Measurements from ENCODE around the gene GFOD2. TPM values are rescaled to one million over a fixed set of nuclear protein-coding genes. Genes with fewer than 3 reads are reported as not detected.
A peak's percentile ranks its signal among the peaks of the same experiment; 100 is the strongest.

The GFOD2 gene
- total RNA-seq, 2 donors from 2014 or later: 10.9 to 12.9 TPM

DNA sequence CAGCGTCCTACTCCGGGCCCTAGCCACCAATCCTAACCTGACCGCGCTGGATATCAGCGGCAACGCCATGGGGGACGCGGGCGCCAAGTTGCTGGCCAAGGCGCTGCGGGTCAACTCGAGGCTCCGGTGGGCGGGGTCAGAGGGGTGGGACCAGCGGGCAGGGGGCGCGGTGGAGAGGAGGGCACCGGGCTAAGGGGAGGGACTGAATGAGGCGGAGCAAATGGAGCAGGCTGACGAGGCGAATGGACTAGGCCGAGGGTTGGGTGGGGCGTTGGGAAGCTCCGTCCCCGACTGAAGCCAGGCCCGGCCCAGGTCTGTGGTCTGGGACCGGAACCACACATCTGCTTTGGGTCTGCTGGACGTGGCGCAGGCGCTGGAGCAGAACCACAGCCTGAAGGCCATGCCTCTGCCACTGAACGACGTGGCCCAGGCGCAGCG is 69.6 kb downstream of the GFOD2 start:
- Mint-ChIP-seq H3K9me3 (no peaks in the 10 kb centered on the region), H3K36me3 (peaks cover 0 to 18% of the 10 kb centered on the region in 2 donors), H3K27ac (peak overlapping the region in 1 of 2 donors; percentile 1)
- no peak for ATAC-seq
- DNase-seq (ENCODE audit: low spot score in 2 of 2): no peak

- Mint-ChIP-seq H3K36me3 (peaks cover 0 to 18% of the 10 kb centered on the region in 2 donors), H3K27ac (peak overlapping the region in 1 of 2 donors; percentile 44), H3K9me3 (no peaks in the 10 kb centered on the region)
- ATAC-seq (no peak), DNase-seq (ENCODE audit: low spot score in 2 of 2) (no peak)
Measured at GRCh38 chr16:67648764-67649407, 70.2 kb downstream of the GFOD2 start.

- ATAC-seq (no peak), DNase-seq (ENCODE audit: low spot score in 2 of 2) (no peak)
- Mint-ChIP-seq H3K27ac (peak overlapping the region in 1 of 2 donors; percentile 44), H3K9me3 (no peaks in the 10 kb centered on the region), H3K36me3 (peaks cover 0 to 18% of the 10 kb centered on the region in 2 donors)
Measured at GRCh38 chr16:67648088-67648763, 70.9 kb downstream of the GFOD2 start.

DNA sequence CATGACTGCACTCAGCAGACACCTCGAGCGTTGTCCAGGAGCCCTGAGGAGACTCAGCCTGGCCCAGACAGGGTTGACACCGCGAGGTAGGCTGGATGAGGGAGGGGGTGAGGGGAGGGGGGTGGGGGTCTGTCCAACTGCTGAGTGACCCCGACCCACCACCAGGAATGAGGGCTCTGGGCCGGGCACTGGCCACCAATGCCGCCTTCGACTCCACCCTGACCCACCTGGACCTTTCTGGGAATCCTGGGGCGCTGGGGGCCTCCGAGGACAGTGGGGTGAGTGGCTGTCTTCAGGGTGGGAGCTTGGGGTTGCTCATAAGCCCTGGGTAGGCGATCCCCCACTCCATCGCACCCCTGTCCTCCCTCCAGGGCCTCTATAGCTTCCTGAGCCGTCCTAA is 71.4 kb downstream of the GFOD2 start:
- ATAC-seq (no peak), DNase-seq (ENCODE audit: low spot score in 2 of 2) (no peak)
- peaks cover 0 to 18% of the 10 kb centered on the region in 2 donors for H3K36me3 Mint-ChIP-seq
- no peaks in the 10 kb centered on the region for H3K9me3 Mint-ChIP-seq
- no peak overlapping the region for H3K27ac Mint-ChIP-seq

DNA sequence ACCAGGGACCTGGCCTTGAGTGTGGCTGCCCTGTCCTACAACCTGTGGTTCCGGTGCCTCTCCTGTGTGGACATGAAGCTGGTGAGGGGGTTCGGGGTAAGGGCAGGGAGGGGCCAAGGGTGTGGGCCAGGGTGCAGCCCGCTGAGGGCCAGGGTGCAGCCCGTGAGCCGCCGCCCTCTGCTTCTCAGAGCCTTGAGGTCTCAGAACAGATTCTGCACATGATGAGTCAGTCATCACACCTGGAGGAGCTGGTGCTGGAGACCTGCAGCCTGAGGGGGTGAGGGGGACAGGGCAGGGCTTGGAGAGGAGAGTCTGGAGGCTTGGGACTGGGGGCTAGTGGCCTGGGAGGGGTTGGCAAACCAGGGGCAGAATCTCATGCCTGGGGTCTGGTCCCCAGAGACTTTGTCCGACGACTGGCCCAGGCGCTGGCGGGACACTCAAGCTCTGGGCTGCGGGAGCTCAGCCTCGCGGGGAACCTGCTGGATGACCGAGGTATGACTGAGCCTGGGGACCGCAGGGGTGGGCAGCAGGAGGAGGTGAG is 71.9 kb downstream of the GFOD2 start:
- Mint-ChIP-seq H3K36me3 (peaks cover 0 to 17% of the 10 kb centered on the region in 2 donors), H3K27ac (peak overlapping the region; percentile 50 to 59), H3K9me3 (no peaks in the 10 kb centered on the region)
- DNase-seq (ENCODE audit: low spot score in 2 of 2): no peak
- ATAC-seq: no peak

DNA sequence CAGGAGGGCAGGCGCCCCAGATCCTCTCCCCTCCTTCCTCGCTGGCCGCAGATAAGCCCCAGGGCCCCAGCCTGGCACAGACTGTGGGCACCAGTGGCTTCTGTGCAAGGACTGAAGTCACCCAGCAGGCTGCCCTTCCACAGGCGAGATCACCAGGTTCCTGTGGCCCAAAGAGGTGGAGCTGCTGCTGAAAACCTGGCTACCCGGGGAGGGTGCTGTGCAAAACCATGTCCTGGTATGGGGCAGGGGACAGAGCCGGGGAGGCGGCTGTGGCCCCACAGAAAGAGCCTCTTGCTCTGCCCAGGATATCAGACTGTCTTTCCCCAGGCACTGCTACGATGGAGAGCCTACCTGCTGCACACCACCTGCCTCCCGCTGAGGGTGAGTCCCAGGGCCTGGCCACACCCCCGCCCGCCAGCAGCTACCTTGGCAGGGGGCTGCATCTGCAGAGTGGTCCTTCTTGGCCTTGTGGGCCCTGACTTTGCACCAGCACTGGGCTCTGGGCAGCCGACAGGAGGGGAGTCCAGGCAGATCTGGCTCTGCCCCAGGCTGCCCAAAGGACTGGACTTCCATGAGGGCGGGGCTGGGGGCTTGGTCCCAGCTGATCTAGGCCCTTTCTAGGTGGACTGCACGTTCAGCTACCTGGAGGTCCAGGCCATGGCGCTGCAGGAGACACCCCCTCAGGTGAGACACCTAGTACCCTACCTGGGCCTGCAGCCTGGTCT is 73.6 kb downstream of the GFOD2 start:
- DNase-seq (ENCODE audit: low spot score in 2 of 2): no peak
- peaks cover 0 to 8% of the 10 kb centered on the region in 2 donors for H3K36me3 Mint-ChIP-seq
- peak in 1 of 2 donors; percentile 5 for ATAC-seq
- H3K27ac Mint-ChIP-seq: peak overlapping the region; percentile 95 to 96
- H3K9me3 Mint-ChIP-seq: no peaks in the 10 kb centered on the region

DNA sequence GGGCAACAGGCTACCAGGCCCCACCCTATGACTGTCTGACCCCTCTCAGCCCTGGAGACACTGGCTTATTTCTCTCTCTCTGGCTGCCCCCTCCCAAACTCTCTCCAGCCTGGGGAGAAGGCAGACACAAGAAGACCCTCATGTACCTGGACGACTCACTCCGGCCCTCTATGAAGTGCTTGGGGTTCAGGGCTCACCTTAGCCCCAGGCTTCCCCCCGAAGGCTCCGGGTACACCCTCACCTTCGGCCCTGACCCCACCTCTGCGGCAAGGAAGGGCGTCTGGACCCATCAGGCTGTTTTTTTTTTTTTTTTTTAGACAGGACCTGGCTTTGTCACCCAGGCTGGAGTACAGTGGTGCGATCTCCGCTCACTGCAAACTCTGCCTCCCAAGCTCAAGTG is 75.1 kb downstream of the GFOD2 start:
- H3K36me3 Mint-ChIP-seq: no peaks in the 10 kb centered on the region
- H3K27ac Mint-ChIP-seq: peak overlapping the region; percentile 9 to 95
- no peak for ATAC-seq
- no peak for DNase-seq (ENCODE audit: low spot score in 2 of 2)
- no peaks in the 10 kb centered on the region for H3K9me3 Mint-ChIP-seq

GRCh38 chr16:67641779-67642708 is 77.1 kb downstream of the GFOD2 start:
- Mint-ChIP-seq H3K36me3 (no peaks in the 10 kb centered on the region), H3K27ac (no peak overlapping the region), H3K9me3 (no peaks in the 10 kb centered on the region)
- DNase-seq (ENCODE audit: low spot score in 2 of 2): no peak
- no peak for ATAC-seq

DNA sequence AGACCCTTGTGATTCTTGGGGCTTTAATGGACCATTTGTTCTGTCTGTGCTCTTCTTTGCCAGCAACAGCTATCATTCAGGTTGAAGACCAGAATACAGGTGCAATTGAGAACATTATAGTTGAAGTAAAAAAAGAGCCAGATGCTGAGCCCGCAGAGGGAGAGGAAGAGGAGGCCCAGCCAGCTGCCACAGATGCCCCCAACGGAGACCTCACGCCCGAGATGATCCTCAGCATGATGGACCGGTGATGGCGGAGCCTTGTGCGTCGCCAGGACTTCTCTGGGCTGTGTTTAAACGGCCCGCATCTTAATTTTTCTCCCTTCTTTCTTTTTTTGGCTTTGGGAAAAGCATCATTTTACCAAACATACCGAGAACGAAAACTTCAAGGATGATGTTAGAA is 81.5 kb downstream of the GFOD2 start:
- ATAC-seq (no peak), DNase-seq (ENCODE audit: low spot score in 2 of 2) (no peak)
- H3K36me3 Mint-ChIP-seq: no peaks in the 10 kb centered on the region
- no peaks in the 10 kb centered on the region for H3K9me3 Mint-ChIP-seq
- peak overlapping the region in 1 of 2 donors; percentile 5 for H3K27ac Mint-ChIP-seq

- Mint-ChIP-seq H3K36me3 (no peaks in the 10 kb centered on the region), H3K9me3 (no peaks in the 10 kb centered on the region), H3K27ac (peak overlapping the region; percentile 40 to 75)
- ATAC-seq (no peak), DNase-seq (ENCODE audit: low spot score in 2 of 2) (no peak)
Measured at GRCh38 chr16:67636713-67637112, 82.4 kb downstream of the GFOD2 start.

DNA sequence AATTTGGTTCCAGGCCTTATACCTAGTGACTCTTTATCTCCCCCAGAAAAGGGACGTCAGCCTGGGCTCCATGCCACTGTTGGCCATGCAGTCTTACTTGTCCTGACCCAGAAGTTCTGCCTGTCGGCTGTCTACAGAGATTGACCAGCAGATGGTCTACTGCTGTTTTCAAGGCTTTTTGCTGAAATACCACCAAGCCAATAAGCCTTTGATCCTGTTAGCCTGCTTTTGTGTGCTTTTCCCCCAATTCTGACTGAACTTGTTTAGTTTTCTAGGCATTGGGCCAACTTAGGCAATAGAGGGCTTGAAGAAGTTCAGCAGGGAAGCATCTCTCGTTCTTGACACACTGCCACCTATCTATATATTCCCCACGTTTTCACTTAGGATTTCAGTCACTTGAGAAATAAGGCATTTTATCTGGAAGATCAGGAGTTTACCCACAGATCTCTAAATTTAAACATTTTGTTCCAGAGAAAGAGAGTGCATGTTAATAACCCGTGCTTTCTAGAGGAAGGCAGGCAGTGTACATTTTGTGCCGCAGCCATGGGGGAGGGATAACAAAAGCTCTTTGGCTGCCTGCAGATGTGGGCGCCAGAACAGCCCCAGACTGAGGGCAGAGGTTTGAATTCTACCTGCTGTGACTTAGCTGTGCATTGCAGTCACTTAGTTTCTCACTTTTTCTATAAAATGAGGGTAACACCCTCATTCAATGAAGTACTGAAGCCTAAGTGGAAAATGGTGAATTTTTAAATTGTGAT is 86.5 kb downstream of the GFOD2 start:
- DNase-seq (ENCODE audit: low spot score in 2 of 2) (no peak), ATAC-seq (no peak)
- H3K36me3 Mint-ChIP-seq: no peaks in the 10 kb centered on the region
- H3K27ac Mint-ChIP-seq: peak overlapping the region in 1 of 2 donors; percentile 48
- H3K9me3 Mint-ChIP-seq: no peaks in the 10 kb centered on the region

DNA sequence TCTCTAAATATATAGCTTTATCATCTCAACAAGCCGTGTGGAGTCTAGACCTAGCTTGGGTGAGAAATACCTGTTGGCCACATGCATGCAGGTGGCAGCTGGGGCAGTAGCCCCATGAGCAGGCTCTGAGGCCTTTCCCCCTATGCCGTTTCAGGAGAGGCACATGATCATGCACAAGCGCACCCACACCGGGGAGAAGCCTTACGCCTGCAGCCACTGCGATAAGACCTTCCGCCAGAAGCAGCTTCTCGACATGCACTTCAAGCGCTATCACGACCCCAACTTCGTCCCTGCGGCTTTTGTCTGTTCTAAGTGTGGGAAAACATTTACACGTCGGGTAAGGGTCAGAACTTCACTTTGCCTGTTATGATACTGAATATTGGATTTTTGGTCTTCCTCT is 90.9 kb downstream of the GFOD2 start:
- ATAC-seq (no peak), DNase-seq (ENCODE audit: low spot score in 2 of 2) (no peak)
- no peaks in the 10 kb centered on the region for H3K9me3 Mint-ChIP-seq
- H3K36me3 Mint-ChIP-seq: no peaks in the 10 kb centered on the region
- H3K27ac Mint-ChIP-seq: no peak overlapping the region

All from activated naive CD4-positive, alpha-beta T cell treated with anti-CD3 and anti-CD28 coated beads, Interleukin-2, amount 50 U/mL, for 72 hours (primary cell).